Forelimb muscle (tissue), 1 donor: ENCODE measurements around the gene SMYD3. TPM values are rescaled to one million over a fixed set of nuclear protein-coding genes. Genes with fewer than 3 reads are reported as not detected.

Experiments used
- DNase-seq: peaks from one replicate; pipeline ENCODE4 v3.0.0-alpha.2; 2013; ENCODE audit warnings: low read depth
- polyA plus RNA-seq: library from polyadenylated mRNA; unstranded; fragments of 120-200 nt; gene quantifications from one replicate; pipeline ENCODE4 v1.2.1, GENCODE V29; 2013; ENCODE audit not compliant: insufficient read length

SMYD3 gene
- polyA plus RNA-seq, 1 donor, result 7.9 TPM

GRCh38 chr1:245915841-245916240 lies 591.2 kb downstream of the SMYD3 start:
- no peak for DNase-seq

- DNase-seq, result no peak
These were observed 591.7 kb downstream of the SMYD3 start for GRCh38 chr1:245915406-245915805.

GRCh38 chr1:245908543-245908942 lies 598.5 kb downstream of the SMYD3 start:
- no peak for DNase-seq

GRCh38 chr1:245906207-245906606 lies 600.9 kb downstream of the SMYD3 start:
- DNase-seq, result no peak

GRCh38 chr1:245903851-245904250 lies 603.2 kb downstream of the SMYD3 start:
- no peak for DNase-seq

GRCh38 chr1:245901565-245901964 lies 605.5 kb downstream of the SMYD3 start:
- DNase-seq, result no peak

- DNase-seq, result no peak
These were observed 606.0 kb downstream of the SMYD3 start for GRCh38 chr1:245901037-245901436.

- no peak for DNase-seq
These were observed 608.5 kb downstream of the SMYD3 start for GRCh38 chr1:245898581-245898980.

GRCh38 chr1:245896258-245896657 lies 610.8 kb downstream of the SMYD3 start:
- no peak for DNase-seq

- no peak for DNase-seq
These were observed 611.6 kb downstream of the SMYD3 start for GRCh38 chr1:245895455-245895959.

- no peak for DNase-seq
These were observed 612.2 kb downstream of the SMYD3 start for GRCh38 chr1:245894843-245895242.

GRCh38 chr1:245893025-245893424 lies 614.1 kb downstream of the SMYD3 start:
- DNase-seq, result no peak

GRCh38 chr1:245888809-245889208 lies 618.3 kb downstream of the SMYD3 start:
- DNase-seq, result no peak

- no peak for DNase-seq
These were observed 619.2 kb downstream of the SMYD3 start for GRCh38 chr1:245887829-245888228.

GRCh38 chr1:245881767-245882391 lies 625.2 kb downstream of the SMYD3 start:
- no peak for DNase-seq

- no peak for DNase-seq
These were observed 626.2 kb downstream of the SMYD3 start for GRCh38 chr1:245880754-245881403.

GRCh38 chr1:245879091-245879490 lies 628.0 kb downstream of the SMYD3 start:
- DNase-seq, result no peak

GRCh38 chr1:245878585-245878984 lies 628.5 kb downstream of the SMYD3 start:
- DNase-seq, result no peak

GRCh38 chr1:245877976-245878375 lies 629.1 kb downstream of the SMYD3 start:
- DNase-seq, result no peak

GRCh38 chr1:245876586-245876985 lies 630.5 kb downstream of the SMYD3 start:
- no peak for DNase-seq

GRCh38 chr1:245875581-245876261 lies 631.4 kb downstream of the SMYD3 start:
- no peak for DNase-seq

- DNase-seq, result no peak
These were observed 632.0 kb downstream of the SMYD3 start for GRCh38 chr1:245874942-245875580.
